Activated CD8-positive, alpha-beta T cell treated with anti-CD3 and anti-CD28 coated beads, Interleukin-2, amount 10 ng/mL, durations not matched to agents 7 days and 5 days (primary cell): ENCODE data around the gene DENND5B. TPM values are rescaled to one million over a fixed set of nuclear protein-coding genes. Genes with fewer than 3 reads are reported as not detected.
"Not testable (repeated sequence)": the region's sequence is repeated elsewhere in the genome, so short reads cannot be mapped to it uniquely, and the experiment has no call there.

Experiments
- ATAC-seq: fragments of 150-1000 bp; cut with Tn5 transposase; one replicate; pipeline ENCODE4 v1.10.0; 2021; ENCODE audit warnings: moderate library complexity
- CTCF ChIA-PET: fragments of 350-600 bp; sonication (Branson Sonifier 250); formaldehyde crosslinking; loops from one replicate; lab custom pipeline; 2021; ENCODE audit warnings: antibody characterized with exemption; lab: Charles Lee
- POLR2A ChIA-PET: fragments of 350-600 bp; sonication (Branson Sonifier 250); formaldehyde crosslinking; loops from one replicate; lab custom pipeline; 2021; ENCODE audit warnings: antibody characterized with exemption; lab: Charles Lee
- DNase-seq: peaks from one replicate; pipeline ENCODE4 v3.0.0-alpha.2; 2020
- H3K27ac Mint-ChIP-seq: one replicate; pipeline ENCODE4 v1.8.0; 2021; ENCODE audit warnings: mild to moderate bottlenecking, mixed read lengths
- H3K27me3 Mint-ChIP-seq: one replicate; pipeline ENCODE4 v1.8.0; 2021; ENCODE audit warnings: low read depth, mixed read lengths
- H3K36me3 Mint-ChIP-seq: one replicate; pipeline ENCODE4 v1.8.0; 2021; ENCODE audit warnings: low read depth, mixed read lengths
- H3K4me1 Mint-ChIP-seq: one replicate; pipeline ENCODE4 v1.8.0; 2021; ENCODE audit warnings: low read depth, mixed read lengths
- H3K4me3 Mint-ChIP-seq: one replicate; pipeline ENCODE4 v1.8.0; 2021; ENCODE audit warnings: mild to moderate bottlenecking, mixed read lengths
- H3K9me3 Mint-ChIP-seq: one replicate; pipeline ENCODE4 v1.8.0; 2022; ENCODE audit warnings: mixed read lengths; ENCODE audit not compliant: insufficient read depth
- total RNA-seq, 2 experiments: library from RNA; stranded (reverse); gene quantifications; one replicate each; pipeline ENCODE4 v1.2.3, GENCODE V29; 2021

The DENND5B gene
- total RNA-seq, 2 experiments from 2014 or later, result 0.08 to 0.16 TPM

GRCh38 chr12:31431721-31432240 is 159.2 kb downstream of the DENND5B start:
- ChIA-PET CTCF (no interaction called here), POLR2A (no interaction called here)
- H3K36me3 Mint-ChIP-seq, result no peaks in the 10 kb centered on the region
- H3K27ac Mint-ChIP-seq, result no peak overlapping the region
- ATAC-seq (no peak), DNase-seq (no peak)
- H3K4me1 Mint-ChIP-seq, result no peaks in the 10 kb centered on the region
- no peaks in the 10 kb centered on the region for H3K9me3 Mint-ChIP-seq
- H3K27me3 Mint-ChIP-seq, result peaks cover 5% of the 10 kb centered on the region
- no peak overlapping the region for H3K4me3 Mint-ChIP-seq

GRCh38 chr12:31423405-31423804 is 167.5 kb downstream of the DENND5B start:
- DNase-seq, result no peak
- H3K4me1 Mint-ChIP-seq, result no peaks in the 10 kb centered on the region
- H3K27me3 Mint-ChIP-seq, result no peaks in the 10 kb centered on the region
- ChIA-PET POLR2A (no interaction called here), CTCF (no interaction called here)
- ATAC-seq, result no peak
- H3K4me3 Mint-ChIP-seq, result no peak overlapping the region
- no peak overlapping the region for H3K27ac Mint-ChIP-seq
- no peaks in the 10 kb centered on the region for H3K36me3 Mint-ChIP-seq
- H3K9me3 Mint-ChIP-seq, result no peaks in the 10 kb centered on the region

GRCh38 chr12:31412292-31412801 is 178.6 kb downstream of the DENND5B start:
- ATAC-seq, result no peak
- CTCF ChIA-PET, result no interaction called here

DNA sequence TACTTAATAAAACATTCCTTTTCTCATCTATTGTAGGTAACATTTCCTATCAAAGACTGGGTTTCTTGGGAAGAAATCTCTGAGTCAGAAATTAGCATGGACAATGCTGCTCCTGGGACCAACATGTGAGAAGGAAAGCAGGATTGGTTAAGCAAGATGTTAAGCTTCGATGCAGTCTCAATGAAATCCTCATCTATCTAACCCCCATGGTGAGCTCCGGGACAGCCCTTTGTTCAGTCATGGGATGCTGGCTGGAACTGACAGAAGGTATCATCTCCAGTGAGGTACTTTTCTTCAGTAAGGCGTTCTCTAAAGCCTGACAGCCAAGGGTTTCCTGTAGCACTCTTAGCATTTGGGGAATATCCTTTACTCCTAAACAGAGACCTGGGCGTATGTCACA is 182.2 kb downstream of the DENND5B start:
- H3K27me3 Mint-ChIP-seq, result peaks cover 3% of the 10 kb centered on the region
- no peak for ATAC-seq
- ChIA-PET CTCF (interaction anchor here (1.4 kb wide), 1 partner anchor 227 kb away, joined by 3 read pairs; no protein-coding TSS in a partner anchor), POLR2A (no interaction called here)
- no peaks in the 10 kb centered on the region for H3K36me3 Mint-ChIP-seq
- H3K4me3 Mint-ChIP-seq, result no peak overlapping the region
- no peaks in the 10 kb centered on the region for H3K9me3 Mint-ChIP-seq
- H3K4me1 Mint-ChIP-seq, result no peaks in the 10 kb centered on the region
- H3K27ac Mint-ChIP-seq, result no peak overlapping the region
- DNase-seq, result no peak

More at GRCh38 chr12:31412292-31412801, 178.6 kb downstream of the DENND5B start:
- no peaks in the 10 kb centered on the region for H3K36me3 Mint-ChIP-seq
- no peak overlapping the region for H3K27ac Mint-ChIP-seq
- POLR2A ChIA-PET, result no interaction called here
- H3K4me1 Mint-ChIP-seq, result no peaks in the 10 kb centered on the region
- DNase-seq, result no peak
- no peaks in the 10 kb centered on the region for H3K9me3 Mint-ChIP-seq
- H3K27me3 Mint-ChIP-seq, result peaks cover 3% of the 10 kb centered on the region
- H3K4me3 Mint-ChIP-seq, result no peak overlapping the region

DNA sequence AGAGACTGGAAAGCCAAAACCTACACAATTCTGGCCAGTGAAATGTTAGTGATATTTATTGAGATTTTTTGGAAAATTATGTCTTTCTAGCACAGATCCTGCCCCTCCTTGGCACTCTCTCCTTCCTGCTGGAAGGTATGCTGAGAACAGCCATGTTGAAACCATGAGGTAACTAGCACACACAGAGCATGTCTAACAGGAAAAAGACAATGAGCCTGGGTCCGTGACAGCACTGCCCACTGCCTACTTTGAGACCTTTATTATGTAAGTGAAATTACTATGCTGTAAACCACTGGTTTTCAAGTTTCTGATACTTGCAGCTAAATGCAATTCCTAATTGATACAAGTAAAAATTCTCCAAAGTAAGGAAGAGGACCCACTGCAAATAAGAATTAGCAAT is 183.4 kb downstream of the DENND5B start:
- ChIA-PET CTCF (no interaction called here), POLR2A (interaction anchor here (0.6 kb wide), 1 partner anchor 389 kb away, joined by 3 read pairs; no protein-coding TSS in a partner anchor)
- DNase-seq (no peak), ATAC-seq (no peak)
- H3K36me3 Mint-ChIP-seq, result no peaks in the 10 kb centered on the region
- H3K27ac Mint-ChIP-seq, result no peak overlapping the region
- H3K4me1 Mint-ChIP-seq, result peaks cover 4% of the 10 kb centered on the region
- no peaks in the 10 kb centered on the region for H3K9me3 Mint-ChIP-seq
- H3K27me3 Mint-ChIP-seq, result peaks cover 6% of the 10 kb centered on the region
- H3K4me3 Mint-ChIP-seq, result no peak overlapping the region

DNA sequence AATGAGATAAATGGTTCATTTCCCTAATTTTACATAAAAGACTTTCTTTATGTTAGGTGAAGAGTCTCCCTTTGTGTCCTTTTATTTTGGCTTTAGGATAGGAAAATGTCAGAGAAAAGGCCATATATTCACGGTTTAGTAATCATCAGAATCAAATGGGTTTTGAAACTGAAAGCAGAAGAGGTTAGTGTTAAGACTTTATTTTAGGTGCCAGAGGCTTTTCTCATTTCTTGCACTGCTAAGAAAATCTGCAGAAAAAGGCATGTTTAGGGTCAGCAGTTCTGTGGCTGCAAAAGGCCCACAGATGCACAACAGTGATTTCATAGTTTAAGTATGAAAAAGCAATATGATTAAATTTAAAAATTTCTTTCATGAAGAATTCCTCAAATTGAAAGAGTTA is 184.6 kb downstream of the DENND5B start:
- H3K4me1 Mint-ChIP-seq, result peaks cover 4% of the 10 kb centered on the region
- ATAC-seq, result no peak
- POLR2A ChIA-PET, result no interaction called here
- H3K9me3 Mint-ChIP-seq, result no peaks in the 10 kb centered on the region
- H3K4me3 Mint-ChIP-seq, result no peak overlapping the region
- CTCF ChIA-PET, result interaction anchor here (1.0 kb wide), 1 partner anchor 9 kb away, joined by 3 read pairs; no protein-coding TSS in a partner anchor
- peaks cover 7% of the 10 kb centered on the region for H3K27me3 Mint-ChIP-seq
- no peak overlapping the region for H3K27ac Mint-ChIP-seq
- no peak for DNase-seq
- no peaks in the 10 kb centered on the region for H3K36me3 Mint-ChIP-seq

- peaks cover 4% of the 10 kb centered on the region for H3K4me1 Mint-ChIP-seq
- peaks cover 9% of the 10 kb centered on the region for H3K27me3 Mint-ChIP-seq
- no peaks in the 10 kb centered on the region for H3K9me3 Mint-ChIP-seq
- ChIA-PET CTCF (interaction anchor here (1.2 to 3.4 kb wide), 3 partner anchors 231 to 238 kb away, joined by 3 to 15 read pairs (median 4); no protein-coding TSS in a partner anchor), POLR2A (no interaction called here)
- H3K4me3 Mint-ChIP-seq, result no peak overlapping the region
- H3K27ac Mint-ChIP-seq, result no peak overlapping the region
- ATAC-seq (no peak), DNase-seq (no peak)
- no peaks in the 10 kb centered on the region for H3K36me3 Mint-ChIP-seq
These were observed 185.9 kb downstream of the DENND5B start for GRCh38 chr12:31405021-31405420.

- POLR2A ChIA-PET, H3K4me3 Mint-ChIP-seq, H3K36me3 Mint-ChIP-seq, H3K9me3 Mint-ChIP-seq, H3K4me1 Mint-ChIP-seq, H3K27ac Mint-ChIP-seq, H3K27me3 Mint-ChIP-seq: not testable (repeated sequence)
- CTCF ChIA-PET, result interaction anchor here (0.6 to 3.4 kb wide), 12 partner anchors 11 to 1250 kb away, joined by 3 to 20 read pairs (median 4); no protein-coding TSS in a partner anchor
- DNase-seq (peak; percentile 67), ATAC-seq (peak; percentile 95)
These were observed 187.8 kb downstream of the DENND5B start for GRCh38 chr12:31403099-31403607.

- ATAC-seq (no peak), DNase-seq (no peak)
- no peak overlapping the region for H3K27ac Mint-ChIP-seq
- no peaks in the 10 kb centered on the region for H3K4me1 Mint-ChIP-seq
- no peaks in the 10 kb centered on the region for H3K36me3 Mint-ChIP-seq
- POLR2A ChIA-PET, result no interaction called here
- CTCF ChIA-PET, result interaction anchor here (1.0 kb wide), 1 partner anchor 10 kb away, joined by 4 read pairs; no protein-coding TSS in a partner anchor
- no peak overlapping the region for H3K4me3 Mint-ChIP-seq
- no peaks in the 10 kb centered on the region for H3K9me3 Mint-ChIP-seq
- peaks cover 3% of the 10 kb centered on the region for H3K27me3 Mint-ChIP-seq
These were observed 197.9 kb downstream of the DENND5B start for GRCh38 chr12:31393004-31393550.

DNA sequence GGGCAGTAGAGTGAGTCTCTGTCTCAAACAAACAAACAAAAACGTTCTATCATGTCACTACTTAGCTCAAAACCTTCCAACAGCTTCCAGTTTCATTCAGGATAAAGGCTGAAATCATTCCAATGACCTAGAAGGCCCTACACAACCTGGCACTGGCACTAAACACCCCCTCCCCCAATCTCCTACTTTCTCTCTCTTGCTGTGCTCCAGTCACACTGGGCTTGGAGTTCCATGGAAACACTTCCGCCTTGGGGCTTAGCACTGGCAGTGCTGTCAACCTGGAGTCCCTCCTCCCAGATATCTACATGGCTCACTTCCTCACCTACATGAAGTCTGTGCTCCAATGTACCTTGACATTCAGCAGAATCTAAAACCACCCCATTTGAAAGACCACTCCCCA is 199.9 kb downstream of the DENND5B start:
- H3K36me3 Mint-ChIP-seq, result no peaks in the 10 kb centered on the region
- ATAC-seq, result no peak
- H3K4me1 Mint-ChIP-seq, result no peaks in the 10 kb centered on the region
- ChIA-PET POLR2A (no interaction called here), CTCF (no interaction called here)
- no peaks in the 10 kb centered on the region for H3K9me3 Mint-ChIP-seq
- H3K4me3 Mint-ChIP-seq, result no peak overlapping the region
- H3K27me3 Mint-ChIP-seq, result peaks cover 13% of the 10 kb centered on the region
- DNase-seq, result no peak
- no peak overlapping the region for H3K27ac Mint-ChIP-seq

DNA sequence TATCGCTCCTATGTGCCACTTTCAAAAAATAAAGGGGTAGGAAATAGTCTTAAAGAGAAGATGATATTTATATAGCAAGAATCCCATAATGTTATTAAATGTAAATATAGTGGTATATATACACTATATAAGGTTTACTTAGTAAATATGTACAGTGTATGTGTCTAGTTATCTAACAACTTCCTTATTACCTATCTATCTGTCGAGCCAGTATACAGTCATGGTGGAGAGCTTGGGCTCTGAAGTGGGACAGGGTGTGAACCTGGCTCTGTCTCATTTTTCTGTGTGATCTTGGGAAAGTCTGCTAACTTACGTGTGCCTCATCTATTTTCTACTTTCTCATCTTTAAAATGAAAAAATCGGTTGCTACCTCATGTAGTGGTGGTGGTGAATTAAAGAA is 202.2 kb downstream of the DENND5B start:
- Mint-ChIP-seq H3K36me3 (no peaks in the 10 kb centered on the region), H3K4me3 (no peak overlapping the region), H3K27ac (no peak overlapping the region), H3K9me3 (no peaks in the 10 kb centered on the region), H3K27me3 (peaks cover 13% of the 10 kb centered on the region), H3K4me1 (no peaks in the 10 kb centered on the region)
- DNase-seq (no peak), ATAC-seq (no peak)
- ChIA-PET POLR2A (no interaction called here), CTCF (no interaction called here)

GRCh38 chr12:31387466-31387865 is 203.5 kb downstream of the DENND5B start:
- H3K4me1 Mint-ChIP-seq, result no peaks in the 10 kb centered on the region
- no peak overlapping the region for H3K4me3 Mint-ChIP-seq
- peaks cover 13% of the 10 kb centered on the region for H3K27me3 Mint-ChIP-seq
- DNase-seq, result no peak
- H3K9me3 Mint-ChIP-seq, result no peaks in the 10 kb centered on the region
- H3K36me3 Mint-ChIP-seq, result no peaks in the 10 kb centered on the region
- ChIA-PET POLR2A (interaction anchor here (0.6 to 0.7 kb wide), 2 partner anchors 48 to 151 kb away, joined by 3 read pairs; no protein-coding TSS in a partner anchor), CTCF (interaction anchor here (0.6 kb wide), 1 partner anchor 234 kb away, joined by 3 read pairs; no protein-coding TSS in a partner anchor)
- no peak for ATAC-seq
- H3K27ac Mint-ChIP-seq, result no peak overlapping the region
